K562 (cell line): ENCODE results near the gene CRTC3. TPM values are rescaled to one million over a fixed set of nuclear protein-coding genes. Genes with fewer than 3 reads are reported as not detected.

Source experiments
- ATAC-seq: fragments of 200-7000 bp; cut with Tn5 transposase; 3 replicates; pipeline ENCODE4 v1.9.1; 2020; ENCODE audit warnings: moderate library complexity
- BruUV-seq: library from RNA; stranded (reverse); fragments of 400-500 nt; replicated peaks from 2 replicates; lab custom pipeline; 2021; lab: Mats Ljungman, UMichigan
- CTCF ChIA-PET: fragments of 300-600 bp; formaldehyde crosslinking; extraction: SDS; loops from one replicate; lab custom pipeline; 2021; ENCODE audit warnings: low intra/inter-chr PET ratio; lab: Yijun Ruan, JAX
- POLR2A ChIA-PET: fragments of 300-600, 350-650 bp; sonication (Branson Sonifier 250); formaldehyde crosslinking; extraction: SDS; loops from one replicate; lab custom pipeline; 2021; ENCODE audit warnings: antibody characterized with exemption, inconsistent platforms; lab: Yijun Ruan, JAX
- DNase-seq, 4 experiments: peaks; one replicate each; pipeline versions ENCODE4 v3.0.0 to v3.0.0-alpha.2; 2011 to 2018; ENCODE audit warnings: low spot score in 3 of 4, mixed read lengths in 3 of 4; ENCODE audit errors: extremely low read depth in 1 of 4
- FAIRE-seq: peaks from 2 replicates; lab custom pipeline; 2011; peaks lifted over from hg19 to GRCh38; lab: Jason Lieb, UNC
- H2AFZ ChIP-seq: 2 replicates; pipeline ENCODE4 v1.6.0; 2011; ENCODE audit warnings: low read depth, low read length, control low read depth, inconsistent platforms
- H3K27ac ChIP-seq: fragments of 200-600 bp; 3 replicates; pipeline ENCODE4 v1.8.0; 2011; ENCODE audit warnings: low read depth, mild to moderate bottlenecking, control low read depth, inconsistent platforms, low read length, moderate library complexity, mixed read lengths; ENCODE audit errors: extremely low read depth
- H3K27me3 ChIP-seq, 2 experiments: fragments of 300-600 bp in 1 of 2; 2 replicates in 1 of 2; 3 replicates in 1 of 2; pipeline versions ENCODE4 v1.6.0 to v1.8.0; 2011; ENCODE audit warnings: inconsistent platforms in 2 of 2, low read length in 2 of 2, mild to moderate bottlenecking in 1 of 2, mixed read lengths in 1 of 2, moderate library complexity in 1 of 2; ENCODE audit not compliant: control insufficient read depth in 2 of 2, insufficient read depth in 2 of 2
- H3K36me3 ChIP-seq: fragments of 300-600 bp; 3 replicates; pipeline ENCODE4 v1.8.0; 2011; ENCODE audit warnings: mild to moderate bottlenecking, low read length, inconsistent platforms; ENCODE audit not compliant: control insufficient read depth, insufficient read depth
- H3K4me1 ChIP-seq, 2 experiments: fragments of 200-600 bp in 1 of 2; replicated peaks in 1 of 2; 2 replicates in 1 of 2; 3 replicates in 1 of 2; pipeline versions ENCODE4 v1.5.1 to v1.8.0; 2011; ENCODE audit warnings: inconsistent platforms in 2 of 2, low read length in 2 of 2, mild to moderate bottlenecking in 1 of 2, mixed read lengths in 1 of 2, moderate library complexity in 1 of 2; ENCODE audit not compliant: control insufficient read depth in 2 of 2, insufficient read depth in 2 of 2
- H3K4me2 ChIP-seq: 2 replicates; pipeline ENCODE4 v1.6.1; 2011; ENCODE audit warnings: low read length, control low read depth, inconsistent platforms, mixed read lengths; ENCODE audit not compliant: insufficient read depth
- H3K4me3 ChIP-seq: fragments of 200-600 bp; sonication (generic), shearing (Covaris generic); 2 replicates; pipeline ENCODE4 v1.5.1; 2016; ENCODE audit warnings: control low read depth, inconsistent platforms
- H3K79me2 ChIP-seq: fragments of 200-600 bp; 3 replicates; pipeline ENCODE4 v1.8.0; 2011; ENCODE audit warnings: low read length, inconsistent platforms; ENCODE audit not compliant: control insufficient read depth, insufficient read depth
- H3K9ac ChIP-seq, 2 experiments: 2 replicates each; pipeline versions ENCODE4 v1.6.0 to v1.6.1; 2011; ENCODE audit warnings: low read depth in 2 of 2, low read length in 2 of 2, control low read depth in 1 of 2, inconsistent platforms in 1 of 2, mild to moderate bottlenecking in 1 of 2, mixed read lengths in 1 of 2; ENCODE audit not compliant: insufficient read depth in 1 of 2
- H3K9me1 ChIP-seq: one replicate; pipeline ENCODE4 v1.6.0; 2011; ENCODE audit warnings: inconsistent platforms, mild to moderate bottlenecking, low read length, moderate library complexity; ENCODE audit not compliant: control insufficient read depth, insufficient read depth
- H3K9me3 ChIP-seq: replicated peaks from 2 replicates; pipeline ENCODE4 v1.5.1; 2011; ENCODE audit warnings: low read depth, low read length, inconsistent platforms; ENCODE audit not compliant: control insufficient read depth, insufficient read depth
- H4K20me1 ChIP-seq: replicated peaks from 2 replicates; pipeline ENCODE4 v1.6.1; 2011; ENCODE audit warnings: low read length, inconsistent platforms, mixed read lengths; ENCODE audit not compliant: control insufficient read depth, insufficient read depth
- ARNT ChIP-seq, 2 experiments: fragments of 450-650 bp; IDR thresholded peaks; 2 replicates each; pipeline ENCODE4 v1.6.1; 2016; ENCODE audit warnings: mild to moderate bottlenecking in 1 of 2
- CEBPB ChIP-seq: fragments of 450-650 bp; IDR thresholded peaks from 2 replicates; pipeline ENCODE4 v1.6.1; 2016; ENCODE audit warnings: missing genetic modification characterization, missing compliant biosample characterization
- EGR1 ChIP-seq: fragments of 450-650 bp; conservative IDR thresholded peaks from 2 replicates; pipeline ENCODE4 v1.6.1; 2017; ENCODE audit warnings: mild to moderate bottlenecking
- FOSL1 ChIP-seq: fragments of 200-800 bp; sonication (Bioruptor generic); conservative IDR thresholded peaks from 2 replicates; pipeline ENCODE4 v1.6.1; 2016; ENCODE audit warnings: missing genetic modification characterization, missing compliant biosample characterization
- GATAD2B ChIP-seq: fragments of 450-650 bp; IDR thresholded peaks from 2 replicates; pipeline ENCODE4 v1.6.1; 2017; ENCODE audit warnings: mild to moderate bottlenecking, borderline replicate concordance
- HSF4 ChIP-seq: fragments of 250-450 bp; sonication (Bioruptor Pico); IDR thresholded peaks from 2 replicates; pipeline ENCODE4 v2.1.2; 2022; ENCODE audit warnings: mild to moderate bottlenecking, moderate library complexity, borderline replicate concordance
- MTA2 ChIP-seq: fragments of 450-650 bp; IDR thresholded peaks from 2 replicates; pipeline ENCODE4 v1.6.1; 2016; ENCODE audit warnings: low read depth
- MTA3 ChIP-seq: fragments of 450-650 bp; formaldehyde crosslinking; IDR thresholded peaks from 2 replicates; pipeline ENCODE4 v1.6.1; 2017; ENCODE audit warnings: mild to moderate bottlenecking, borderline replicate concordance
- NCOA6 ChIP-seq: fragments of 450-650 bp; IDR thresholded peaks from 2 replicates; pipeline ENCODE4 v1.6.1; 2017; ENCODE audit warnings: mild to moderate bottlenecking
- ZNF507 ChIP-seq: conservative IDR thresholded peaks from 2 replicates; pipeline ENCODE4 v1.6.1; 2017; ENCODE audit warnings: missing genetic modification characterization, missing compliant biosample characterization
- WGBS: fragments of 100-300 bp; shearing (Covaris generic); methylation state at CpG from one replicate; pipeline ENCODE4 v1.1.6; 2016; ENCODE audit warnings: low coverage, mixed read lengths; ENCODE audit not compliant: insufficient coverage; ENCODE audit errors: missing lambda C conversion rate; 5-methylcytosine and 5-hydroxymethylcytosine counted together
- in situ Hi-C: fragments of 300-500 bp; cut with MboI; formaldehyde crosslinking; loops from 4 replicates; pipeline ENCODE4 v1.15.0; 2018; ENCODE audit warnings: inconsistent platforms, mixed read lengths
- intact Hi-C: fragments of 100-400 bp; cut with micrococcal nuclease; formaldehyde crosslinking; loops from 2 replicates; pipeline ENCODE4 v1.14.2; 2022
- polyA plus RNA-seq, 8 experiments: library from polyadenylated mRNA; depleted of rRNA in 4 of 8; stranded (reverse) in 5 of 8; unstranded in 3 of 8; fragments of >200 nt; fragmentation: Nextera tagmentation in 2 of 8; fragmentation: Illumina TruSeq in 1 of 8; extraction: Ambion mirVana in 2 of 8; extraction: Trizol in 1 of 8; gene quantifications; 2 replicates each; pipeline versions ENCODE4 v1.2.1 to v1.2.3, GENCODE V29; 2011 to 2014; ENCODE audit warnings: inconsistent platforms in 1 of 8, missing spikeins in 1 of 8
- total RNA-seq, 7 experiments: library from RNA; depleted of rRNA in 6 of 7; stranded (reverse); fragments of >200 nt in 6 of 7; fragmentation: Illumina TruSeq in 2 of 7; extraction: Trizol in 2 of 7; gene quantifications; 2 replicates each; pipeline versions ENCODE4 v1.2.1 to v1.2.3, GENCODE V29; 2011 to 2021; ENCODE audit warnings: low replicate concordance in 1 of 7
- TF ChIP-seq, protein P1 (sequence below): fragments of 250-450 bp; sonication (Bioruptor Pico); IDR thresholded peaks from 2 replicates; pipeline ENCODE4 v1.9.0; 2021; ENCODE audit warnings: mild to moderate bottlenecking

The CRTC3 gene
- total and polyA plus RNA-seq, 9 of the 15 experiments (the other 6 are each of a cell fraction or from before 2014, with no cell fraction given): 1.2 to 19.0 (median 11.6) TPM

DNA sequence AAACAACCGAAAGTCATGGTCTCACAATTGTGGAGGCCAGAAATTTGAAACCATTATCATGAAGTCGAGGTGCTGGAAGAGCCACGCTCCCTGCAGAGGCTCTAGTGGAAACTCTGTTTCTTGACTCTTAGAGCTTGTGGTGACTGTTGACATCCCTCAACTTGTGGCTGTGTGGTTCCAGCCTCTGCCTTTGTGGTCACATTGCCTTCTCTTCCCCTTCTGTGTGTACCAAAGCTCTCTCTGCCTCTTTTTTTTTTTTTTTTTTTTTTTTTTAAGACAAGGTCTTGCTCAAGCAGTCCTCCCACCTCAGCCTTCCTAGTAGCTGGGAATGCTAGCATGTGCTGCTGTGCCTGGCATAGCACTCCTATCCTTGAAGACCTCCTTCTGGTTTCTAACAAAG, 48.7 kb upstream of the CRTC3 start:
- 60% methylated on average over 3 of the region's 3 CpGs for WGBS
- ChIA-PET CTCF (interaction anchor here (0.5 to 5.4 kb wide), 3 partner anchors 160 to 212 kb away, joined by 3 to 64 read pairs (median 46); no protein-coding TSS in a partner anchor), POLR2A (interaction anchor here (0.6 to 1.0 kb wide), 4 partner anchors 17 to 129 kb away, joined by 3 to 4 read pairs (median 3); partner anchors contain the start of gene ZNF774)
- intact Hi-C loops (loop anchor here (5.0 to 10.0 kb wide), 2 partner anchors 214 to 406 kb away; no protein-coding TSS in a partner anchor), in situ Hi-C loops (no loop called here)
- H3K79me2 ChIP-seq: no peaks in the 10 kb centered on the region
- no peaks in the 10 kb centered on the region for H3K4me1 ChIP-seq
- H3K27me3 ChIP-seq: no peaks in the 10 kb centered on the region
- H2AFZ ChIP-seq: no peak overlapping the region
- FAIRE-seq: no peak
- peaks cover 60% of the 10 kb centered on the region for H3K36me3 ChIP-seq
- no peak overlapping the region for H3K9ac ChIP-seq
- DNase-seq: no peak
- H3K27ac ChIP-seq: no peak overlapping the region
- no peaks in the 10 kb centered on the region; the same call in 1 of the 2 replicates for H4K20me1 ChIP-seq
- BruUV-seq: no TSS peak
- no peak overlapping the region for H3K4me3 ChIP-seq
- H3K9me1 ChIP-seq: no peaks in the 10 kb centered on the region
- TF ChIP-seq GATAD2B (no peak), EGR1 (no peak), MTA3 (no peak), ARNT (IDR thresholded peaks at IDR 0.05) (no peak), NCOA6 (no peak), CEBPB (tag) (no peak), HSF4 (CRISPR knock-in tag) (no peak), MTA2 (no peak), FOSL1 (tag) (no peak), ZNF507 (no peak)
- TF ChIP-seq, protein P1, sequence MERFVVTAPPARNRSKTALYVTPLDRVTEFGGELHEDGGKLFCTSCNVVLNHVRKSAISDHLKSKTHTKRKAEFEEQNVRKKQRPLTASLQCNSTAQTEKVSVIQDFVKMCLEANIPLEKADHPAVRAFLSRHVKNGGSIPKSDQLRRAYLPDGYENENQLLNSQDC: no peak
- no peak for ATAC-seq
- no peaks in the 10 kb centered on the region for H3K9me3 ChIP-seq
- H3K4me2 ChIP-seq: no peak overlapping the region
